SK-N-SH (cell line): ENCODE results near the gene ARHGEF17. TPM values are rescaled to one million over a fixed set of nuclear protein-coding genes. Genes with fewer than 3 reads are reported as not detected.

Source experiments
- CTCF ChIA-PET: fragments of 300-600, 350-600 bp; formaldehyde crosslinking; extraction: SDS; loops from one replicate; lab custom pipeline; 2021; lab: Yijun Ruan, JAX
- POLR2A ChIA-PET: fragments of 350-600 bp; sonication (Branson Sonifier 250); formaldehyde crosslinking; extraction: SDS; loops from one replicate; lab custom pipeline; 2020; ENCODE audit warnings: antibody characterized with exemption, inconsistent platforms; lab: Yijun Ruan, JAX
- DNase-seq: peaks from one replicate; pipeline ENCODE4 v3.0.0; 2012
- H2AFZ ChIP-seq: fragments of 200-600 bp; sonication (generic); 2 replicates; pipeline ENCODE4 v1.8.1; 2016; ENCODE audit warnings: antibody characterized with exemption, mild to moderate bottlenecking, low read depth
- H3F3A ChIP-seq: fragments of 200-600 bp; sonication (generic); replicated peaks from 2 replicates; pipeline ENCODE3; 2016; ENCODE audit warnings: antibody characterized with exemption, mild to moderate bottlenecking; ENCODE audit not compliant: insufficient read depth
- H3K27ac ChIP-seq, 2 experiments: fragments of 200-500 bp in 1 of 2; fragments of 200-600 bp in 1 of 2; sonication (Bioruptor generic) in 1 of 2; sonication (generic), shearing (Covaris generic) in 1 of 2; 2 replicates each; pipeline versions ENCODE4 v1.5.1 to v1.6.1; 2014 to 2016; ENCODE audit warnings: low read depth in 2 of 2, inconsistent platforms in 1 of 2, low read length in 1 of 2, mild to moderate bottlenecking in 1 of 2, mixed read lengths in 1 of 2
- H3K27me3 ChIP-seq: fragments of 200-600 bp; sonication (generic), shearing (Covaris generic); 2 replicates; pipeline ENCODE4 v1.6.1; 2016; ENCODE audit warnings: mixed run types; ENCODE audit not compliant: insufficient read depth
- H3K36me3 ChIP-seq, 2 experiments: fragments of 200-500 bp in 1 of 2; fragments of 200-600 bp in 1 of 2; sonication (Bioruptor generic) in 1 of 2; sonication (generic) in 1 of 2; replicated peaks in 1 of 2; 2 replicates each; pipeline versions ENCODE3 to v1.5.1; 2014 to 2016; ENCODE audit warnings: low read length in 1 of 2, mild to moderate bottlenecking in 1 of 2; ENCODE audit not compliant: insufficient read depth in 2 of 2, control insufficient read depth in 1 of 2
- H3K4me1 ChIP-seq, 2 experiments: fragments of 200-500 bp in 1 of 2; fragments of 200-600 bp in 1 of 2; sonication (Bioruptor generic) in 1 of 2; sonication (generic), shearing (Covaris generic) in 1 of 2; 2 replicates each; pipeline versions ENCODE4 v1.5.1 to v1.6.1; 2014 to 2016; ENCODE audit warnings: low read depth in 1 of 2, low read length in 1 of 2, mixed run types in 1 of 2; ENCODE audit not compliant: insufficient read depth in 2 of 2, control insufficient read depth in 1 of 2
- H3K4me2 ChIP-seq: fragments of 200-600 bp; sonication (generic), shearing (Covaris generic); 2 replicates; pipeline ENCODE4 v1.6.1; 2017; ENCODE audit warnings: mixed run types
- H3K4me3 ChIP-seq, 2 experiments: fragments of 200-500 bp in 1 of 2; fragments of 200-600 bp in 1 of 2; sonication (Bioruptor generic) in 1 of 2; sonication (generic), shearing (Covaris generic) in 1 of 2; 2 replicates each; pipeline versions ENCODE4 v1.5.1 to v1.8.1; 2014 to 2016; ENCODE audit warnings: low read depth in 2 of 2, inconsistent platforms in 1 of 2, low read length in 1 of 2, mild to moderate bottlenecking in 1 of 2, mixed read lengths in 1 of 2, moderate library complexity in 1 of 2
- H3K79me2 ChIP-seq: fragments of 200-600 bp; sonication (generic); 2 replicates; pipeline ENCODE4 v1.8.1; 2017; ENCODE audit warnings: mild to moderate bottlenecking; ENCODE audit not compliant: insufficient read depth
- H3K9ac ChIP-seq: fragments of 200-600 bp; sonication (generic); 2 replicates; pipeline ENCODE4 v1.6.1; 2017; ENCODE audit warnings: mixed run types
- H3K9me2 ChIP-seq: fragments of 200-600 bp; sonication (generic); 2 replicates; pipeline ENCODE4 v1.6.1; 2017; ENCODE audit warnings: mixed run types
- H3K9me3 ChIP-seq: fragments of 200-600 bp; sonication (generic); 2 replicates; pipeline ENCODE4 v1.6.1; 2017; ENCODE audit warnings: mixed run types, mild to moderate bottlenecking, moderate library complexity
- H4K20me1 ChIP-seq: fragments of 200-600 bp; sonication (generic); 2 replicates; pipeline ENCODE4 v1.6.1; 2017; ENCODE audit warnings: mild to moderate bottlenecking, mixed run types; ENCODE audit not compliant: insufficient read depth
- CHD2 ChIP-seq: fragments of 150-350 bp; IDR thresholded peaks from 2 replicates; pipeline ENCODE4 v1.6.1; 2018; ENCODE audit warnings: low read length; ENCODE audit not compliant: partially characterized antibody
- ELF1 ChIP-seq: IDR thresholded peaks from 2 replicates; pipeline ENCODE4 v1.4.0; 2012
- EZH2phosphoT487 ChIP-seq: fragments of 200-600 bp; sonication (generic); IDR thresholded peaks from 2 replicates; pipeline ENCODE4 v1.6.1; 2017; ENCODE audit warnings: low read depth, mixed run types, mild to moderate bottlenecking, antibody characterized with exemption, moderate library complexity, borderline replicate concordance
- FOSL2 ChIP-seq: IDR thresholded peaks from 2 replicates; pipeline ENCODE4 v1.4.0; 2012; ENCODE audit warnings: low read depth, mild to moderate bottlenecking, moderate library complexity, borderline replicate concordance
- FOXJ3 ChIP-seq: sonication (generic); formaldehyde crosslinking; IDR thresholded peaks from 2 replicates; pipeline ENCODE4 v1.5.1; 2020; ENCODE audit warnings: mild to moderate bottlenecking, missing genetic modification reagents
- FOXM1 ChIP-seq: IDR thresholded peaks from 2 replicates; pipeline ENCODE4 v1.4.0; 2012; ENCODE audit warnings: low read depth, mild to moderate bottlenecking
- GABPA ChIP-seq: IDR thresholded peaks from 2 replicates; pipeline ENCODE4 v1.4.0; 2012; ENCODE audit warnings: low read depth, mild to moderate bottlenecking
- IRF3 ChIP-seq: fragments of 150-350 bp; IDR thresholded peaks from 2 replicates; pipeline ENCODE4 v1.6.1; 2016; ENCODE audit warnings: mild to moderate bottlenecking, low read depth, low read length
- MAX ChIP-seq: IDR thresholded peaks from 2 replicates; pipeline ENCODE4 v1.4.0; 2012; ENCODE audit warnings: low read depth
- MEF2A ChIP-seq: IDR thresholded peaks from 2 replicates; pipeline ENCODE4 v1.4.0; 2012; ENCODE audit warnings: low read depth, borderline replicate concordance
- NFIC ChIP-seq: IDR thresholded peaks from 2 replicates; pipeline ENCODE4 v1.4.0; 2012; ENCODE audit warnings: borderline replicate concordance
- NRF1 ChIP-seq: IDR thresholded peaks from 2 replicates; pipeline ENCODE4 v1.6.1; 2012; ENCODE audit warnings: low read depth, mild to moderate bottlenecking, low read length
- PBX3 ChIP-seq: IDR thresholded peaks from 2 replicates; pipeline ENCODE4; 2012
- REST ChIP-seq: IDR thresholded peaks from 2 replicates; pipeline ENCODE4 v1.6.1; 2012; ENCODE audit warnings: mild to moderate bottlenecking, low read depth, low read length, moderate library complexity
- RFX5 ChIP-seq: IDR thresholded peaks from 2 replicates; pipeline ENCODE4 v1.6.1; 2012; ENCODE audit warnings: mild to moderate bottlenecking, improper control_type of control experiment, low read length
- RXRA ChIP-seq: IDR thresholded peaks from 2 replicates; pipeline ENCODE4 v1.4.0; 2012; ENCODE audit warnings: low read depth, mild to moderate bottlenecking, borderline replicate concordance
- TCF12 ChIP-seq: IDR thresholded peaks from 2 replicates; pipeline ENCODE4 v1.4.0; 2012
- ZBTB33 ChIP-seq: IDR thresholded peaks from 2 replicates; pipeline ENCODE4 v1.4.0; 2012; ENCODE audit warnings: low read depth, borderline replicate concordance
- WGBS: methylation state at CpG from one replicate; pipeline ENCODE4 v1.1.6; 2017; ENCODE audit warnings: low lambda C conversion rate; 5-methylcytosine and 5-hydroxymethylcytosine counted together
- polyA plus RNA-seq, 3 experiments: library from polyadenylated mRNA; depleted of rRNA; stranded (reverse); fragments of >200 nt; gene quantifications; 2 replicates each; pipeline ENCODE4 v1.2.3, GENCODE V29; 2012

Gene ARHGEF17
- polyA plus RNA-seq, 1 of the 3 experiments (the other 2 are of a cell fraction) = 45.9 TPM

GRCh38 chr11:73333173-73333572, 25.1 kb downstream of the ARHGEF17 start:
- peaks cover 58 to 60% of the 10 kb centered on the region in 2 experiments for H3K4me1 ChIP-seq
- no peak overlapping the region for H2AFZ ChIP-seq
- H3K9me2 ChIP-seq = no peaks in the 10 kb centered on the region
- H3K9ac ChIP-seq = peak overlapping the region; percentile 65; the same call in 1 of the 2 replicates
- no peaks in the 10 kb centered on the region for H3K27me3 ChIP-seq
- no peaks in the 10 kb centered on the region for H3K9me3 ChIP-seq
- TF ChIP-seq ELF1 (no peak), GABPA (no peak), FOXM1 (no peak), RFX5 (no peak), NRF1 (no peak), EZH2phosphoT487 (no peak), IRF3 (no peak), NFIC (no peak), REST (no peak), FOXJ3 (no peak)
- H3F3A ChIP-seq = peaks cover 46% of the 10 kb centered on the region
- CTCF ChIA-PET = interaction anchor here (5.0 to 10.6 kb wide), 4 partner anchors 20 to 60 kb away, joined by 29 to 395 read pairs (median 100); partner anchors contain the start of gene ARHGEF17
- POLR2A ChIA-PET = no interaction called here
- peaks cover 2 to 12% of the 10 kb centered on the region in 2 experiments for H3K36me3 ChIP-seq
- peaks cover 28% of the 10 kb centered on the region for H4K20me1 ChIP-seq
- no peak for DNase-seq
- H3K27ac ChIP-seq = peak overlapping the region; percentile 97 to 98
- peak overlapping the region; percentile 80 for H3K4me2 ChIP-seq
- H3K79me2 ChIP-seq = peaks cover 92% of the 10 kb centered on the region
- WGBS = 96% methylated on average over 11 of the region's 11 CpGs
- H3K4me3 ChIP-seq = no peak overlapping the region

- H3K79me2 ChIP-seq = peaks cover 92% of the 10 kb centered on the region
- peaks cover 2 to 12% of the 10 kb centered on the region in 2 experiments for H3K36me3 ChIP-seq
- H2AFZ ChIP-seq = no peak overlapping the region
- H3K4me1 ChIP-seq = peaks cover 54 to 57% of the 10 kb centered on the region in 2 experiments
- no peaks in the 10 kb centered on the region for H3K9me2 ChIP-seq
- 64% methylated on average over 4 of the region's 4 CpGs for WGBS
- H3K4me2 ChIP-seq = peak overlapping the region; percentile 80
- POLR2A ChIA-PET = no interaction called here
- no peaks in the 10 kb centered on the region for H3K9me3 ChIP-seq
- TF ChIP-seq GABPA = no peak
- TF ChIP-seq RXRA = no peak
- no peak for TF ChIP-seq MEF2A
- no peak for TF ChIP-seq PBX3
- no peak for TF ChIP-seq MAX
- no peak for TF ChIP-seq CHD2
- no peak for TF ChIP-seq TCF12
- TF ChIP-seq FOSL2 = no peak
- no peak for TF ChIP-seq ZBTB33
- no peaks in the 10 kb centered on the region for H3K27me3 ChIP-seq
- CTCF ChIA-PET = interaction anchor here (1.1 to 10.6 kb wide), 11 partner anchors 9 to 327 kb away, joined by 3 to 395 read pairs (median 29); partner anchors contain the start of gene ARHGEF17
- H4K20me1 ChIP-seq = peaks cover 35% of the 10 kb centered on the region
- peak overlapping the region; percentile 97 to 98 for H3K27ac ChIP-seq
- H3F3A ChIP-seq = peaks cover 46% of the 10 kb centered on the region
- DNase-seq = no peak
- peak overlapping the region; percentile 65; the same call in 1 of the 2 replicates for H3K9ac ChIP-seq
- H3K4me3 ChIP-seq = no peak overlapping the region; a peak in 1 of 4 replicates
Observed at GRCh38 chr11:73333640-73334383, 25.7 kb downstream of the ARHGEF17 start.
